Thoracic aorta (tissue), 2 donors: ENCODE results near the gene JPH3. TPM values are rescaled to one million over a fixed set of nuclear protein-coding genes. Genes with fewer than 3 reads are reported as not detected.

Source experiments
- ATAC-seq: fragments of 150-250 bp; one replicate; pipeline ENCODE4 v1.8.0; 2017; ENCODE audit warnings: low read depth; ENCODE audit not compliant: insufficient number of reproducible peaks, low FRiP score
- DNase-seq: peaks from one replicate; pipeline ENCODE4 v3.0.0-alpha.2; 2020; ENCODE audit warnings: low spot score
- H3K27ac ChIP-seq, 2 donors: fragments of 200-600 bp; sonication (generic); 1 replicate in 1 of 2; 2 replicates in 1 of 2; pipeline ENCODE4 v1.5.1; 2016; ENCODE audit warnings: mild to moderate bottlenecking in 2 of 2, moderate library complexity in 2 of 2
- H3K27me3 ChIP-seq: fragments of 200-600 bp; sonication (generic); replicated peaks from 2 replicates; pipeline ENCODE4 v1.6.0; 2016; ENCODE audit warnings: mild to moderate bottlenecking; ENCODE audit not compliant: insufficient read depth
- H3K36me3 ChIP-seq: fragments of 200-600 bp; sonication (generic); one replicate; pipeline ENCODE4 v1.5.1; 2016
- H3K4me1 ChIP-seq, 2 donors: fragments of 200-600 bp; sonication (generic); 1 replicate in 1 of 2; 2 replicates in 1 of 2; pipeline versions ENCODE4 v1.5.1 to v1.6.0; 2016; ENCODE audit warnings: low read depth in 2 of 2, mild to moderate bottlenecking in 1 of 2; ENCODE audit not compliant: control insufficient read depth in 1 of 2
- H3K4me3 ChIP-seq: fragments of 200-600 bp; sonication (generic); 2 replicates; pipeline ENCODE4 v1.5.1; 2016; ENCODE audit warnings: mild to moderate bottlenecking
- H3K9me3 ChIP-seq: fragments of 200-600 bp; sonication (generic); 2 replicates; pipeline ENCODE4 v1.5.1; 2016
- total RNA-seq, 2 donors: library from RNA; depleted of rRNA; stranded (reverse); fragments of >200 nt; gene quantifications; one replicate each; pipeline versions ENCODE4 v1.1.0 to v1.2.3, GENCODE V29; 2016
- TF ChIP-seq, protein P1 (sequence below): fragments of 200-600 bp; sonication (generic); IDR thresholded peaks from one replicate; pipeline ENCODE4 v1.5.1; 2019; ENCODE audit warnings: antibody characterized with exemption

JPH3 gene
- total RNA-seq, 2 donors from 2014 or later = not detected

DNA sequence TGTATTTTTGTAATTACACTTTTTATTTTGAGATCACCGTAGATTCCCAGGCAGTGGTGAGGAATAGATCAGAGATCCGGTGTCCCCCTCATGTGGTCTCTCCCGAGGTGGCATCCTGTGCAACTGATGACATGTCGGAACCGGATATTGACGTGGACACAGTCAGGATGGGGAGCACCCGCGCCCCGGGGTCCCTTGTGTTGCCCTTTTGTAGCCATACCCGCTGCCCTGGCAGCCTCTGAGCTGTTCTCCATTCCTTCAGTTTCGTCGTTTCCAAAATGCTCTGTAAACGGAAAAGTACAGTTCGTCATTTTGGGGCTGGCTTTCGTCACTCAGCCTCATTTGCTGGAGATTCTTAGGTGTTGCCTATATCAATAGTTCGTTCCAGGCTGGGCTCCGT, 14.2 kb downstream of the JPH3 start:
- Histone ChIP-seq H3K27me3 (no peaks in the 10 kb centered on the region), H3K4me1 (no peaks in the 10 kb centered on the region)
- no peak for ATAC-seq

DNA sequence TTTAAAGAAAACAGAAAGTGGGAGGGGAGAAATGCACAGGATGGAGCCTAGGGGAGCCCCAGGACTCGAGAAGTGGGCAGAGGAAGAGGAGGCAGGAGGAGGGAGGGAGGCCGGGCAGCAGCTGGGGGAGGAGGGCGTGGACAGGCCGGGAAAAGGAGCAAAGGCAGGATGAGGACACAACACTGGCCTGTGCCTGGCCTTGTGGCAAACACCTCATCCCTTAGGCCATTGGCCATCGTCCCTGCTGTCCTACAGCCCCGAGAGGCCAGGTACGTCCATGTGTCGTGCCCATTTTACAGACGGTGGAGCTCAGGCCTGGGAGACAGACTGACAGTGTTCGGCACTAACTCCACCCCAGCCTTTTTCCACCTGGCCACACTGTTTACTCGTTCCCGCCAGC, 15.9 kb downstream of the JPH3 start:
- TF ChIP-seq, protein P1, sequence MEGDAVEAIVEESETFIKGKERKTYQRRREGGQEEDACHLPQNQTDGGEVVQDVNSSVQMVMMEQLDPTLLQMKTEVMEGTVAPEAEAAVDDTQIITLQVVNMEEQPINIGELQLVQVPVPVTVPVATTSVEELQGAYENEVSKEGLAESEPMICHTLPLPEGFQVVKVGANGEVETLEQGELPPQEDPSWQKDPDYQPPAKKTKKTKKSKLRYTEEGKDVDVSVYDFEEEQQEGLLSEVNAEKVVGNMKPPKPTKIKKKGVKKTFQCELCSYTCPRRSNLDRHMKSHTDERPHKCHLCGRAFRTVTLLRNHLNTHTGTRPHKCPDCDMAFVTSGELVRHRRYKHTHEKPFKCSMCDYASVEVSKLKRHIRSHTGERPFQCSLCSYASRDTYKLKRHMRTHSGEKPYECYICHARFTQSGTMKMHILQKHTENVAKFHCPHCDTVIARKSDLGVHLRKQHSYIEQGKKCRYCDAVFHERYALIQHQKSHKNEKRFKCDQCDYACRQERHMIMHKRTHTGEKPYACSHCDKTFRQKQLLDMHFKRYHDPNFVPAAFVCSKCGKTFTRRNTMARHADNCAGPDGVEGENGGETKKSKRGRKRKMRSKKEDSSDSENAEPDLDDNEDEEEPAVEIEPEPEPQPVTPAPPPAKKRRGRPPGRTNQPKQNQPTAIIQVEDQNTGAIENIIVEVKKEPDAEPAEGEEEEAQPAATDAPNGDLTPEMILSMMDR = no peak
- no peak for ATAC-seq
- H3K36me3 ChIP-seq = no peaks in the 10 kb centered on the region
- H3K27ac ChIP-seq = no peak overlapping the region
- H3K27me3 ChIP-seq = no peaks in the 10 kb centered on the region
- no peak overlapping the region for H3K4me3 ChIP-seq
- no peaks in the 10 kb centered on the region for H3K9me3 ChIP-seq
- H3K4me1 ChIP-seq = no peaks in the 10 kb centered on the region
- no peak for DNase-seq

More for the DNA sequence above, 14.2 kb downstream of the JPH3 start:
- Histone ChIP-seq H3K36me3 (no peaks in the 10 kb centered on the region), H3K9me3 (no peaks in the 10 kb centered on the region), H3K27ac (no peak overlapping the region), H3K4me3 (no peak overlapping the region)
- TF ChIP-seq, protein P1 = no peak
- no peak for DNase-seq

DNA sequence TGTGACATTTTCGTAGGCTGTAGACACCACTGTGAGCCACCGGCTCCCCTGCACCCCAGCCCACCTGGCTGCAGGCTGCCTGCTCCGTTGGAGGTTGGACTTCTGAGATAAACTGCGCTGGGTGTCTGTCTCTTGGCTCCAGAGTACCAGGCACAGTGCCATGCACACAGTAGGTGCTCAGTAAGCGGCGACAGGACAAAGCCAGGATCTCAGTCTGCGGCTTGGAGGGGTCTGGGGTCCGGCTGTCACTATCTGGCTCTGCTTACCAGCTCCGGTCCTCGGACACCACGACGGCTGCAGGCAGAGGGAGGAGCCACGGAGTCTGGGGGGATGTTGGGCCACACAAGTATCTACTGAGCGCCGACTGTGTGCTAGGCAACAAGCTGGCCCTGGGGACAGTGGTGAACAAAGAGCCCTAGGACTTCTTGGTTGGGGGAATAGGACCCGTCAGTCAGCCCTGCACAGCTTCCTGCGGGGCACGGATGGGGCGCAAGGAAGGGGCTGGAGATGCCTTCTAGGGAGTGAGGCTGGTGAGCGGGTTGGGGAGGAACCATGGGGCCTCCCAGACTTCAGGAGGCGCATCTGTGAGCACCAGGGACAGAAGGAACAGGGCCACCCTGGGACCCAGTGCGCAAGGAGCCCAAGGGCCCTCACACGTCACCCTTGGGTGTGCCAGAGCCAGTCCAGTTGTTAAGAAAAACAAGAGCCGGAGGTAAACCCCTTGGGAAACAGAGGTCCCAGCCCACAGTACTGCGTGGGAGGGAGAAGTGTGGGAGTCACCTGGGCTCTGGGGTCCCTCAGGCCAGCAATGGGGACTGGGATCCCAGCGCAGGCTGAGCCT, 17.3 kb downstream of the JPH3 start:
- DNase-seq = no peak
- Histone ChIP-seq H3K4me3 (no peak overlapping the region), H3K36me3 (no peaks in the 10 kb centered on the region), H3K27me3 (no peaks in the 10 kb centered on the region), H3K9me3 (no peaks in the 10 kb centered on the region), H3K4me1 (no peaks in the 10 kb centered on the region), H3K27ac (no peak overlapping the region)
- no peak for ATAC-seq
- TF ChIP-seq, protein P1 = no peak

DNA sequence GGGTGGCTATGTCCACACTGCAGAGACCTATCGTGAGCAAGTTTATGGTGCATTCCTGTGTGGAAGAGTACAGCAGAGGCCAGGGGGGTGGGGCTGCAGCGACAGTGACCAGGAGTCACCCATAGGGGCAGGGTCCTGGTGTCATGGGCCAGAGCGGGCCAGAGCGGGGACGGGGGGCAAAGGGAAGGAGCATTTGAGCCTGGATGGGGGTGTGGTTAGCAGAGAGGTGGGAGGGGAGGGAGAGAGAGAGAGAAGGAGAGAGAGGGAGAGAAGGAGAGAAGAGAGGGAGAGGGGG, 17.8 kb downstream of the JPH3 start:
- Histone ChIP-seq H3K4me1 (no peaks in the 10 kb centered on the region), H3K36me3 (no peaks in the 10 kb centered on the region), H3K4me3 (no peak overlapping the region), H3K27me3 (no peaks in the 10 kb centered on the region), H3K9me3 (no peaks in the 10 kb centered on the region), H3K27ac (no peak overlapping the region)
- TF ChIP-seq, protein P1 = no peak
- ATAC-seq = no peak
- no peak for DNase-seq

DNA sequence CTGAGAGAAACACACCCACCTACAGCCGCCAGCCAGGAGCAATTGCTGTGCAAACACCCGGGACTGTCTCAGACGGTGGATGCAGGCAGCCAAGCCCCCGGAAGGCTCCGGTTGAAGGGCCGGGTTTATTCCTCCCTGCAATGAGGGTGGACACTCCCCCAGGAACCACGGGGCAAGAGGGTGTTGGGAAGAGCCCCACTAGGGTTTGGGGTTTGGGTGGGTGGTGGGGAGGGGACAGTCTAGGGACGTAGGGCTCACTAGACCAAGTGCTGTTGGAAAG, 19.2 kb downstream of the JPH3 start:
- Histone ChIP-seq H3K27me3 (no peaks in the 10 kb centered on the region), H3K36me3 (no peaks in the 10 kb centered on the region), H3K4me3 (no peak overlapping the region), H3K27ac (no peak overlapping the region), H3K9me3 (no peaks in the 10 kb centered on the region), H3K4me1 (no peaks in the 10 kb centered on the region)
- DNase-seq (no peak), ATAC-seq (no peak)
- TF ChIP-seq, protein P1 = no peak
